Central memory CD8-positive, alpha-beta T cell (primary cell): ENCODE data around the gene CTIF.

Source experiments
- ATAC-seq: fragments of 150-1000 bp; cut with Tn5 transposase; replicated peaks from 2 replicates; pipeline ENCODE4 v1.10.0; 2022; ENCODE audit warnings: mild to moderate bottlenecking, moderate FRiP score, moderate number of reproducible peaks; ENCODE audit not compliant: poor library complexity, severe bottlenecking; ENCODE audit errors: extremely low read depth
- DNase-seq, 2 donors: peaks; one replicate each; pipeline ENCODE4 v3.0.0; 2021; ENCODE audit warnings: low spot score in 2 of 2
- H3K27ac Mint-ChIP-seq: one replicate; pipeline ENCODE4 v1.8.0; 2022; ENCODE audit warnings: low read depth, mild to moderate bottlenecking, moderate library complexity, mixed read lengths
- H3K27me3 Mint-ChIP-seq: one replicate; pipeline ENCODE4 v1.8.0; 2022; ENCODE audit warnings: mixed read lengths
- H3K36me3 Mint-ChIP-seq: one replicate; pipeline ENCODE4 v1.8.0; 2022; ENCODE audit warnings: mild to moderate bottlenecking, moderate library complexity, mixed read lengths; ENCODE audit not compliant: insufficient read depth
- H3K4me1 Mint-ChIP-seq: one replicate; pipeline ENCODE4 v1.8.0; 2022; ENCODE audit warnings: mixed read lengths
- H3K4me3 Mint-ChIP-seq: one replicate; pipeline ENCODE4 v1.8.0; 2022; ENCODE audit warnings: mild to moderate bottlenecking, moderate library complexity, mixed read lengths
- H3K9me3 Mint-ChIP-seq: one replicate; pipeline ENCODE4 v1.8.0; 2022; ENCODE audit warnings: mixed read lengths

CTIF gene

DNA sequence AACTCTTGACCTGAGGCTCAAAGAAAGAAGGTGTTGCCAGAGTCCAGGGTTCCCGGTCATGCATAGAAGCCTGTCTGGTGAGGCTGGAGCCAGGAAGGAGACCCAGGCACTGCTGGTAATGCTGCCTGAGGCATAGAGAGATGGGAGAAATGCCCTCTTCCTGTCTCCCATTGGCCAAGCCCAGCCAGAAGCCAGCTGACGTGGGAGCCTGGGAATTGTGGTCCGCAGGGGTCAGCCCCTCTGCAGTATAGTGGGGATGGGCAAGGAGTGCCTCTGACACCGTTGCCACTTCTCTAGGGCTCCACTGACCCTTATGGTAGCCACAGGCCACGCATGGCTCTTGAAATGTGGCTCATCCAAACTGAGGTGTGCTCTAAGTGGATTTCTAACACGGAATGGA lies 95.7 kb downstream of the CTIF start:
- Mint-ChIP-seq H3K9me3 (no peaks in the 10 kb centered on the region), H3K27me3 (peaks cover 50% of the 10 kb centered on the region), H3K27ac (no peak overlapping the region), H3K4me1 (no peaks in the 10 kb centered on the region), H3K36me3 (no peaks in the 10 kb centered on the region), H3K4me3 (no peak overlapping the region)
- DNase-seq (no peak), ATAC-seq (no peak)

- no peak for ATAC-seq
- H3K9me3 Mint-ChIP-seq, result no peaks in the 10 kb centered on the region
- no peaks in the 10 kb centered on the region for H3K36me3 Mint-ChIP-seq
- no peaks in the 10 kb centered on the region for H3K4me1 Mint-ChIP-seq
- no peak overlapping the region for H3K27ac Mint-ChIP-seq
- no peak for DNase-seq
- peaks cover 50% of the 10 kb centered on the region for H3K27me3 Mint-ChIP-seq
- no peak overlapping the region for H3K4me3 Mint-ChIP-seq
Measured at GRCh38 chr18:48634975-48635374, 96.1 kb downstream of the CTIF start.

GRCh38 chr18:48635806-48636205 lies 97.0 kb downstream of the CTIF start:
- H3K4me1 Mint-ChIP-seq, result no peaks in the 10 kb centered on the region
- no peak overlapping the region for H3K4me3 Mint-ChIP-seq
- H3K36me3 Mint-ChIP-seq, result no peaks in the 10 kb centered on the region
- H3K27me3 Mint-ChIP-seq, result peaks cover 58% of the 10 kb centered on the region
- no peak overlapping the region for H3K27ac Mint-ChIP-seq
- no peak for ATAC-seq
- DNase-seq, result no peak
- no peaks in the 10 kb centered on the region for H3K9me3 Mint-ChIP-seq

DNA sequence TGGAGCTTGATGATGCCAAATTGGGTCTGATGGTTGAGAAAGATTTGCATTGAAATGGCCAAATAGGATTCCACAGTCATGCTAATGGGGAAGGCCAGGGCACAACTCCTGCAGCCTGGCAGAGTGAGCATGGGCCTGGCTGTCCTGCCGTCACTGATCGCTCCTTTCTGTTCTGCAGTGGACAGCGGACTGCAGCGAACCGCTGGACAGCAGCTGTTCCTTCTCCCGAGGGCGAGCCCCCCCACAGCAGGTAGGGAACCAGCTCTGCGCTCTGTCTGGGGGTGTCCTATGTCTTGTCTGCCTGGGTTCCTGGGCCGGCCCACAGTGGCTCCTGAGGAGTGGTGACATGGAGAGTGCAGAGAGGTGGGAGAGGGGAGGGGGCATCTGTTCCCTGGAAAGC lies 97.6 kb downstream of the CTIF start:
- Mint-ChIP-seq H3K27ac (no peak overlapping the region), H3K4me3 (no peak overlapping the region), H3K4me1 (no peaks in the 10 kb centered on the region), H3K27me3 (peaks cover 58% of the 10 kb centered on the region), H3K36me3 (no peaks in the 10 kb centered on the region), H3K9me3 (no peaks in the 10 kb centered on the region)
- no peak for DNase-seq
- ATAC-seq, result no peak

DNA sequence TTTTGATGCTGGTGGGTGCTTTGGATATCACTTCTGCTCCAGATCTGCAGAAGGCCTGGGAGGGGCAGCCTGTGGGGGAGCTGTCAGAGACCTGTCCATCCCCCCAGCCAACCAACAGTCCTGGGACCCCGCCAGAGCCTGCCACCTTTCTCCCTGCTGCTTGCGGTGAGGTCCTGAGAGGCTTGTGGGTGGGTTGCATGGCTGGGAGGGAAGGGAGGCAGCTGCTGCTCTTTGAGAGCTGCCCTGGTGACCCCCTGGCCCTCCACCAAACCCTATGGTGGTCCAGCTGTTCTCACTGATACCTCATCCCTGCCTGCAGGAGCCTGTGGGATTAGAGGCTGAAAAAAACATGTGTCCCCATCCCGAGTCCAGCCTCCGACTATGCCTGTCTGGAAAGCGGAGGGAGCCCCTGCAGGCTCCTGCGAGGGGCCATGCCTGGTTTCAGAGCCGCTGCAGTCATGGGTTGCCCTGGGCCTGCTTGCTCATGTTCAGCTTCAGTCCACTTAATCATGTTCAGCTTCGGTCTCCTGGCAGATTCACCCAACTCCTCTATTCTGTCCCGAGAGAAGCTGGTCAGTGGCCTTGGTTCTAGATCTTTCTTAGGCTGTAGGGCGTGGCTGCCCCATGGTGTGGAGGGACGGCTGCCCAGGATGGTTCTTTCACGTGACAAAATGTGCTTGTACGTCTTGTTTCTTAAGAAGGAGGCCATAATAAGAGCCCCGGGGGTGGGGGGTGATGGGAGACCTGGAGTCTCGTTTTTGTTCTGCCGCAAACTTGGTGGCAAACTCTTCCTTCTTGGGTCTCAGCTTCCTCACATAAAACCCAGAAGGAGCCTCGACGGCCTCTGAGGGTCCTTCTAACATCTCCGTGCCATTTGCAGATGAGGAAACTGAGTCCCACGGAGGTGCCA lies 98.5 kb downstream of the CTIF start:
- Mint-ChIP-seq H3K27me3 (peaks cover 49% of the 10 kb centered on the region), H3K27ac (no peak overlapping the region), H3K9me3 (no peaks in the 10 kb centered on the region), H3K36me3 (no peaks in the 10 kb centered on the region), H3K4me3 (no peak overlapping the region), H3K4me1 (no peaks in the 10 kb centered on the region)
- DNase-seq (no peak), ATAC-seq (no peak)

- no peaks in the 10 kb centered on the region for H3K4me1 Mint-ChIP-seq
Measured at GRCh38 chr18:48638451-48638850, 99.6 kb downstream of the CTIF start.

GRCh38 chr18:48638896-48639771 lies 100.3 kb downstream of the CTIF start:
- Mint-ChIP-seq H3K36me3 (no peaks in the 10 kb centered on the region), H3K27ac (no peak overlapping the region), H3K4me1 (no peaks in the 10 kb centered on the region), H3K4me3 (no peak overlapping the region), H3K9me3 (no peaks in the 10 kb centered on the region), H3K27me3 (peaks cover 42% of the 10 kb centered on the region)
- DNase-seq (no peak), ATAC-seq (no peak)

More at GRCh38 chr18:48638451-48638850, 99.6 kb downstream of the CTIF start:
- no peaks in the 10 kb centered on the region for H3K36me3 Mint-ChIP-seq
- H3K27ac Mint-ChIP-seq, result no peak overlapping the region
- H3K9me3 Mint-ChIP-seq, result no peaks in the 10 kb centered on the region
- peaks cover 48% of the 10 kb centered on the region for H3K27me3 Mint-ChIP-seq
- ATAC-seq, result no peak
- DNase-seq, result no peak
- H3K4me3 Mint-ChIP-seq, result no peak overlapping the region

GRCh38 chr18:48639772-48640432 lies 101.1 kb downstream of the CTIF start:
- Mint-ChIP-seq H3K27ac (no peak overlapping the region), H3K9me3 (no peaks in the 10 kb centered on the region), H3K4me1 (no peaks in the 10 kb centered on the region), H3K27me3 (peaks cover 44% of the 10 kb centered on the region), H3K36me3 (no peaks in the 10 kb centered on the region), H3K4me3 (no peak overlapping the region)
- DNase-seq, result no peak
- ATAC-seq, result no peak

GRCh38 chr18:48640566-48641270 lies 101.9 kb downstream of the CTIF start:
- Mint-ChIP-seq H3K36me3 (no peaks in the 10 kb centered on the region), H3K27me3 (peaks cover 52% of the 10 kb centered on the region), H3K4me3 (no peak overlapping the region), H3K27ac (no peak overlapping the region), H3K9me3 (no peaks in the 10 kb centered on the region), H3K4me1 (no peaks in the 10 kb centered on the region)
- ATAC-seq (no peak), DNase-seq (no peak)

GRCh38 chr18:48641981-48642380 lies 103.2 kb downstream of the CTIF start:
- Mint-ChIP-seq H3K27ac (no peak overlapping the region), H3K4me1 (no peaks in the 10 kb centered on the region), H3K27me3 (peaks cover 55% of the 10 kb centered on the region), H3K36me3 (no peaks in the 10 kb centered on the region), H3K9me3 (no peaks in the 10 kb centered on the region), H3K4me3 (no peak overlapping the region)
- DNase-seq (no peak), ATAC-seq (no peak)

DNA sequence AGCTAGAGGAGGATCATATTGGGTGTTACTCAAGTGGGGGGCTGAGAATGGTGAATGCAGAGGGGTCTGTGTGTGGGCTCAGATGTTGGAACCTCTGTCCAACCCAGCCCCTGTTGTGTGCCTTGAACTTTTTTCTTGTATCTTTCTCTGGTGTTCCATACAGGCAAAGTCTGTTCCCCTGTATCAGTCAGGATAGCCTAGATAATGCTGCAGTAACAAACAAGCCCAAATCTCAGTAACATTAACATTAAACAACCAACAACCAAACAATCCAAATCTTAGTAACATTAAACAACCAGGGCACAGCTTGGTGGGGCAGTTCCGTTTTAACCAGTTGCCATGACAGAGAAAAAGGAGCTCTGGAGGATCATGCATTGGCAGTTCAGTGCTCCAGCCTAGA lies 103.7 kb downstream of the CTIF start:
- Mint-ChIP-seq H3K27ac (no peak overlapping the region), H3K9me3 (no peaks in the 10 kb centered on the region), H3K36me3 (no peaks in the 10 kb centered on the region), H3K4me1 (no peaks in the 10 kb centered on the region), H3K4me3 (no peak overlapping the region), H3K27me3 (peaks cover 55% of the 10 kb centered on the region)
- DNase-seq (no peak), ATAC-seq (no peak)

GRCh38 chr18:48643262-48643661 lies 104.4 kb downstream of the CTIF start:
- H3K27me3 Mint-ChIP-seq, result peaks cover 50% of the 10 kb centered on the region
- no peaks in the 10 kb centered on the region for H3K9me3 Mint-ChIP-seq
- no peak overlapping the region for H3K27ac Mint-ChIP-seq
- DNase-seq (no peak), ATAC-seq (no peak)
- no peak overlapping the region for H3K4me3 Mint-ChIP-seq
- no peaks in the 10 kb centered on the region for H3K4me1 Mint-ChIP-seq
- no peaks in the 10 kb centered on the region for H3K36me3 Mint-ChIP-seq
